ENCODE measurements around the gene KNCN. TPM values are rescaled to one million over a fixed set of nuclear protein-coding genes. Genes with fewer than 3 reads are reported as not detected.

KNCN gene
- total RNA-seq, 2 experiments from 2014 or later, result not detected

GRCh38 chr1:46550751-46551231 lies 656 bp downstream of the KNCN start:
- no peaks in the 10 kb centered on the region for H3K36me3 ChIP-seq (ENCODE audit: insufficient read depth, low read length)
- intact Hi-C loops (cut with DNase I, micrococcal nuclease), result no loop called here
- ChIA-PET POLR2A (no interaction called here), CTCF (no interaction called here)
- TF ChIP-seq CTCF (IDR thresholded peaks at IDR 0.05), result no peak
- peaks cover 22% of the 10 kb centered on the region for H3K4me1 ChIP-seq (ENCODE audit: insufficient read depth, low read length)
- Mint-ChIP-seq H3K4me3 (no peak overlapping the region), H3K27ac (no peak overlapping the region), H3K27me3 (peaks cover 28% of the 10 kb centered on the region), H3K4me1 (ENCODE audit: low read depth) (peaks cover 10% of the 10 kb centered on the region), H3K36me3 (ENCODE audit: low read depth) (no peaks in the 10 kb centered on the region), H3K9me3 (no peaks in the 10 kb centered on the region)
- peaks cover 13 to 15% of the 10 kb centered on the region in 2 experiments for H3K27me3 ChIP-seq (ENCODE audit: control insufficient read depth in 1 of 2, insufficient read depth in 2 of 2, low read length in 2 of 2)
- no peaks in the 10 kb centered on the region for H3K9me3 ChIP-seq (ENCODE audit: control insufficient read depth in 1 of 2, insufficient read depth in 1 of 2, low read length in 2 of 2)
- ATAC-seq (ENCODE audit: poor library complexity) (no peak), DNase-seq (no peak)
- H3K4me3 ChIP-seq (ENCODE audit: low read length), result no peak overlapping the region
- H3K27ac ChIP-seq (ENCODE audit: low read depth in 1 of 2, low read length in 2 of 2), result no peak overlapping the region

GRCh38 chr1:46549697-46550681 lies 1.5 kb downstream of the KNCN start:
- Mint-ChIP-seq H3K4me3 (no peak overlapping the region), H3K9me3 (no peaks in the 10 kb centered on the region), H3K27ac (peak overlapping the region; percentile 80), H3K27me3 (peaks cover 36% of the 10 kb centered on the region), H3K36me3 (ENCODE audit: low read depth) (no peaks in the 10 kb centered on the region), H3K4me1 (ENCODE audit: low read depth) (peaks cover 10% of the 10 kb centered on the region)
- intact Hi-C loops (cut with DNase I, micrococcal nuclease), result no loop called here
- Histone ChIP-seq H3K4me3 (ENCODE audit: low read length) (no peak overlapping the region), H3K36me3 (ENCODE audit: insufficient read depth, low read length) (no peaks in the 10 kb centered on the region), H3K4me1 (ENCODE audit: insufficient read depth, low read length) (peaks cover 22% of the 10 kb centered on the region), H3K27ac (ENCODE audit: low read depth in 1 of 2, low read length in 2 of 2) (no peak overlapping the region), H3K27me3 (ENCODE audit: control insufficient read depth in 1 of 2, insufficient read depth in 2 of 2, low read length in 2 of 2) (peaks cover 21 to 23% of the 10 kb centered on the region in 2 experiments), H3K9me3 (ENCODE audit: control insufficient read depth in 1 of 2, insufficient read depth in 1 of 2, low read length in 2 of 2) (no peaks in the 10 kb centered on the region)
- CTCF ChIA-PET, result no interaction called here
- TF ChIP-seq CTCF (IDR thresholded peaks at IDR 0.05), result no peak
- ATAC-seq (ENCODE audit: poor library complexity), result peak; percentile 80
- POLR2A ChIA-PET, result no interaction called here
- DNase-seq, result peak in 11 of 14 experiments; percentile 12 to 81 (median 35)

GRCh38 chr1:46547481-46548383 lies 3.7 kb downstream of the KNCN start:
- ChIA-PET CTCF (interaction anchor here (0.8 to 1.3 kb wide), 2 partner anchors 35 to 101 kb away, joined by 3 to 4 read pairs; no protein-coding TSS in a partner anchor), POLR2A (no interaction called here)
- H3K27ac ChIP-seq (ENCODE audit: low read depth in 1 of 2, low read length in 2 of 2), result no peak overlapping the region
- Mint-ChIP-seq H3K27ac (no peak overlapping the region), H3K4me1 (ENCODE audit: low read depth) (peaks cover 10% of the 10 kb centered on the region), H3K36me3 (ENCODE audit: low read depth) (no peaks in the 10 kb centered on the region), H3K9me3 (no peaks in the 10 kb centered on the region), H3K4me3 (no peak overlapping the region), H3K27me3 (peaks cover 55% of the 10 kb centered on the region)
- DNase-seq, result peak in 3 of 14 experiments; percentile 49 to 56 (median 53)
- intact Hi-C loops (cut with DNase I, micrococcal nuclease), result no loop called here
- no peak for ATAC-seq (ENCODE audit: poor library complexity)
- H3K4me1 ChIP-seq (ENCODE audit: insufficient read depth, low read length), result peaks cover 27% of the 10 kb centered on the region
- peaks cover 38 to 43% of the 10 kb centered on the region in 2 experiments for H3K27me3 ChIP-seq (ENCODE audit: control insufficient read depth in 1 of 2, insufficient read depth in 2 of 2, low read length in 2 of 2)
- H3K36me3 ChIP-seq (ENCODE audit: insufficient read depth, low read length), result no peaks in the 10 kb centered on the region
- peaks cover 0 to 5% of the 10 kb centered on the region in 2 experiments for H3K9me3 ChIP-seq (ENCODE audit: control insufficient read depth in 1 of 2, insufficient read depth in 1 of 2, low read length in 2 of 2)
- TF ChIP-seq CTCF (IDR thresholded peaks at IDR 0.05), result no peak
- no peak overlapping the region for H3K4me3 ChIP-seq (ENCODE audit: low read length)
